Mammary epithelial cell (primary cell): ENCODE measurements around the gene TMEM170A.

Experiments used
- CTCF ChIP-seq, 2 donors: IDR thresholded peaks in 1 of 2; conservative IDR thresholded peaks in 1 of 2; 2 replicates each; pipeline ENCODE4 v1.5.1; 2011 to 2012; ENCODE audit warnings: inconsistent platforms in 2 of 2, low read length in 2 of 2, mild to moderate bottlenecking in 2 of 2, control low read depth in 1 of 2, low read depth in 1 of 2; ENCODE audit not compliant: insufficient read depth in 1 of 2; ENCODE audit errors: extremely low read depth in 1 of 2
- EZH2 ChIP-seq: IDR thresholded peaks from 2 replicates; pipeline ENCODE4 v1.6.1; 2012; ENCODE audit warnings: low read length, inconsistent platforms, borderline replicate concordance

GRCh38 chr16:75494184-75494583 lies 29.7 kb upstream of the TMEM170A start:
- TF ChIP-seq CTCF (conservative IDR thresholded peaks at IDR 0.05 in 1 of 2, IDR thresholded peaks at IDR 0.05 in 1 of 2; ENCODE audit: extremely low read depth in 1 of 2, insufficient read depth in 1 of 2, low read depth in 1 of 2, low read length in 2 of 2) (no peak), EZH2 (no peak)
